NCI-H187 (cell line): ENCODE measurements around the gene BRF1.

Source experiments
- DNase-seq, 2 experiments: peaks; one replicate each; lab custom pipeline; 2025; lab: John Stamatoyannopoulos, UW

BRF1 gene

GRCh38 chr14:105193916-105194782 is 106.7 kb downstream of the BRF1 start:
- DNase-seq: no peak

DNA sequence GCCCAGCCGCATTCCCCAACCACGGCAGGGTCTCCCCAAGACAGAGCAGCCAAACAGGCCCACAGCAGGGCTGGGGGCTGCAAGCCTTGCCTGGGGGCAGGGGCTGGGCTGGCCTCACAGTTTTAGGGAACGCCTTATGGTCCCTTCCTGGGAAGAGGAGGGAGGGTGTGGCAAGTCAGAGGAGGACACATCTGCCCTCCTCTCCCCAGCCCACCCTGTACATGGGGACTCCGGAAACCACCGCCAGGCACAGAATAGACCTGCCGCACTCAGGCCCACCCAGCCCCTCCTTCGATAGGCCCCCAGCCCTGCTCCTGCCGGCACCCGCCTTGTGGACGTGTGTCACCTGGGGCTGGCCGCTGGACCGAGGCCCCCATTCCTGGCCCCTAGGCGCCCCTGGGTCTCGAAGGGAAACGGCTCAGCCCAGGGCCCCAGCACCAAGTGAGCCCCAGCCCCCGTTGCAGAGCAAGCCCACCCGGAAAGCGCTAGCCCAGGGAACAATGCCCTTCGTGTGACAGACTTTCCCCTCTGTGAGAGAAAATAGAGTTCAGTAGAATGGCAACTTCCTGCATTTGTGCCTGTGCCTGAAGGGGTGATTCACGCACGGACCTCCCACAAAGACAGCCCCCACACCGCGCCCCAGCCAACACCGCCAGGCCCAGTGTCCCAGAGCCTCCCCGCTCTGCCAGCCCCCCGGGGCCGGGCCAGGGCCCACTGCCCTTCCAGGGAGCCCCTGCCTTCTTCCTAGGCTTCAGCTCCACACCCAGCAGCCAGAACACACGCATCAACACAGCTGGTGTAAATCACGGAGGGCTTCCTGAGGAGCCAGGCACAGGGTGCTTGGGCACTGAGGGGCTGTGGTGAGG is 107.7 kb downstream of the BRF1 start:
- DNase-seq: no peak

DNA sequence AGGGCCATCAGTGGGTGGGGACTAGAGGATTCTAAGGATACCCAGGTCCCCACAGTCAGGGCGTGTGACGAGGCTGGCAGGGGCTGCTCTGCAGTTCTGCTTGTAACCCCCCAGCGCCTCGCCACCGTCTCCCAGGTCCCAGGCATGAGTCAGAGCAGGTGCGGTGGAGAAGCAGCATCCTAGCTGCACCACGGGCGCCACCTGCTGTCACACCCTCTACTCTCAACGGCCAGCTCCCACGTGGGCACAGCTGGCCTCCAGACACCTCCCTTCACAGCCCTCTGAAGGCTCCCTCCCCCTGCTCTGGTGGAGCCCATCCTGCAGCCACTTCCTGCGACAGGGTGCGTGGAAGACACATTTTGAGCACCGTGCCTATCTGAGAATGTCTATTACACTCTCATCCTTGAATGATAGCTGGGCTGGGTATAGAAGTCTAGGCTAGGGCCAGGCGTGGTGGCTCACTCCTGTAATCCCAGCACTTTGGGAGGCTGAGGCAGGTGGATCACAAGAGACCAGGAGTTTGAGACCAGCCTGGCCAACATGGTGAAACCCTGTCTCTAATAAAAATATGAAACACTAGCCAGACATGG is 112.8 kb downstream of the BRF1 start:
- DNase-seq: no peak

DNA sequence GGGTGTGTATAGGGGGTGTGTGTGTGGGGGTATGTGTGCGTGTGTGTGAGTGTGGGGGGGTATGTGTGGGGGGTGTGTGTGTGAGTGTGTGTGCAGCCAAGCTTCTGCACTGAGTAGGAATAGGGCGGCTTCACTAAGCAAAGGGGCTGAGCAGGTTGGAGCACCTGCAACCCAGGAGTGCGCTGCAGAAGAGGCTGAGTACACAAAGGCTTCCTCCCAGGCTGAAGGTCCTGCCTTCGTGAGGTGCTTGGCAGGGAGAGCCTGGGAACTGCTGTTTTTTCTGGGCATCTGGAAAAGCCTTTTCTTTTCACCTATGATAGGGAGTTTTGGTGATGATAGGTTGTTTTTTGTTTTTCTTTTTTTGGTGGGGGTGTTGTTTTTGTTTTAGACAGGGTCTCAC is 113.7 kb downstream of the BRF1 start:
- no peak for DNase-seq

- no peak for DNase-seq
Measured at GRCh38 chr14:105185973-105186372, 114.8 kb downstream of the BRF1 start.

GRCh38 chr14:105185001-105185400 is 115.8 kb downstream of the BRF1 start:
- no peak for DNase-seq

DNA sequence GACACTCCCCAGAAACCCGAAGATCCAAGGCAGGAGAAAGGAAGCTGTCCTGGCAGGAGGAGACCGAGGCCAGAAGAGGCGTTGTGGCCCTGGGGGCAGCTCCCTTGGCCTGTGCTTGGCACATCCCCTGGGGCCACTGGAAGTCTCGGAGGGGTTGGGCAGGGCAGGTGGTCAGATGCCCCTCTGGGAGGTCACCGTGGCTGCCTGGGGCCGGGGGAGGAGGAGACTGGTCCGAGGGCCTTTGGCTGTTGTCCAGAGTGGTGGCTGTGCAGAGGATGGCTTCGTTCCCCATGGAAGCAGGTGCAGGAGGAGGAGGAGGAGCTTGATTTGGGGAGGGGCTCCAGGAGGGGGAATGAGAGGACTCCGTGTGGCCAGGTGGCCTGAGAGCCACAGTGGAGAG is 116.3 kb downstream of the BRF1 start:
- DNase-seq: no peak

GRCh38 chr14:105182296-105183020 is 118.3 kb downstream of the BRF1 start:
- no peak for DNase-seq

- no peak for DNase-seq
Measured at GRCh38 chr14:105181549-105182295, 119.1 kb downstream of the BRF1 start.

DNA sequence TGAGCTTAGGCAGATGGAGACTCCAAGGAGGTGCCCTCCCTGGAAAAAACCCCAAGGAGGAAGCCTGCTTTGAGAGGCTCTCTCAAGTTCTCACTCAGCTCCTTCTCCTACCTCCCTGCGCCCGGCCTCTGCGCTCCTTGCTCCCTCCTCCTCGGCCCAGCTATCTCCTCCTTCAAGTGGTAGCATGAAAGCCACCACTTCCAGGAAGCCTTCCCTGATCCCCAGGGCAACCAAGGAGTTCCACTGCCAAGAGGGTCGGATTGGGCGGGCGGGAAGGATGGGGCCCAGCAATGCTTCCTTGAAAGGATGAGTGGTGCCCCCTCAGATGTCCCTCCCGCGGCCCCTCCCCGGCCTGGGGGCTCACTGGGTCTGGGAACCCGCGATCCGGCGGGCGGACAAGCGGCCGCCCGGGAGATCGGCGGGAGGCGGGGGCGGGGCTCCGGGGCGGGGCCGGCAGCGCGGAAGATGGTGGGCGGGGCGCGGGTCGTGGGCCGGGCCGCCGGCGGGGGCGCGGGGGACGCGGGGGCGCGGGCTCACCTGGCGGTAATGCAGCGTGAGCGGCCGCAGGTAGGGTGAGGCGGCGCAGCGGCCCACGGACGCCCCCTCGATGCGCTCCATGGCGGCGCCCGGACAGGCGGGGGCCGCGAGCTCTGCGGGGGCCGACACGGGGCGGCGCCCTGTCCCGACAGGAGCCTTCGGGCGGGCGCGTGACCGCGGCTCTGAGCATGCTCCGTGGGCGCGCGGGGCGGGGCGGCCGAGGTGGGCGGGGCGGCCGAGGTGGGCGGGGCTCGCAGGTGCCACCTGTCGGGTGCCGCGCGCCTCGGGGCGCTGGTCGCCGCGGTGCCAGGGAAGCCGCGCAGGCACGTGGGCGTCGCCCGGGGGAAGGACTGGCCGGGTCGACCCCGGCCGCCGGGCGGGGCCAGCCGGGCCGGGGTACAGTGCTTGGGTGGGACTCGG is 119.9 kb downstream of the BRF1 start, which contains the start of gene NUDT14:
TSS of gene NUDT14 (minus strand) at position 721 of the 957 bp plus-strand sequence. CDS start at position 618, 103 bp downstream.
- DNase-seq: peak; percentile 54 to 79

- no peak for DNase-seq
Measured at GRCh38 chr14:105179191-105179590, 121.6 kb downstream of the BRF1 start.

- DNase-seq: no peak
Measured at GRCh38 chr14:105178868-105179140, 122.0 kb downstream of the BRF1 start.

- DNase-seq: no peak
Measured at GRCh38 chr14:105178069-105178867, 122.5 kb downstream of the BRF1 start.

- no peak for DNase-seq
Measured at GRCh38 chr14:105177082-105177481, 123.7 kb downstream of the BRF1 start.

GRCh38 chr14:105176513-105176912 is 124.3 kb downstream of the BRF1 start:
- DNase-seq: no peak

DNA sequence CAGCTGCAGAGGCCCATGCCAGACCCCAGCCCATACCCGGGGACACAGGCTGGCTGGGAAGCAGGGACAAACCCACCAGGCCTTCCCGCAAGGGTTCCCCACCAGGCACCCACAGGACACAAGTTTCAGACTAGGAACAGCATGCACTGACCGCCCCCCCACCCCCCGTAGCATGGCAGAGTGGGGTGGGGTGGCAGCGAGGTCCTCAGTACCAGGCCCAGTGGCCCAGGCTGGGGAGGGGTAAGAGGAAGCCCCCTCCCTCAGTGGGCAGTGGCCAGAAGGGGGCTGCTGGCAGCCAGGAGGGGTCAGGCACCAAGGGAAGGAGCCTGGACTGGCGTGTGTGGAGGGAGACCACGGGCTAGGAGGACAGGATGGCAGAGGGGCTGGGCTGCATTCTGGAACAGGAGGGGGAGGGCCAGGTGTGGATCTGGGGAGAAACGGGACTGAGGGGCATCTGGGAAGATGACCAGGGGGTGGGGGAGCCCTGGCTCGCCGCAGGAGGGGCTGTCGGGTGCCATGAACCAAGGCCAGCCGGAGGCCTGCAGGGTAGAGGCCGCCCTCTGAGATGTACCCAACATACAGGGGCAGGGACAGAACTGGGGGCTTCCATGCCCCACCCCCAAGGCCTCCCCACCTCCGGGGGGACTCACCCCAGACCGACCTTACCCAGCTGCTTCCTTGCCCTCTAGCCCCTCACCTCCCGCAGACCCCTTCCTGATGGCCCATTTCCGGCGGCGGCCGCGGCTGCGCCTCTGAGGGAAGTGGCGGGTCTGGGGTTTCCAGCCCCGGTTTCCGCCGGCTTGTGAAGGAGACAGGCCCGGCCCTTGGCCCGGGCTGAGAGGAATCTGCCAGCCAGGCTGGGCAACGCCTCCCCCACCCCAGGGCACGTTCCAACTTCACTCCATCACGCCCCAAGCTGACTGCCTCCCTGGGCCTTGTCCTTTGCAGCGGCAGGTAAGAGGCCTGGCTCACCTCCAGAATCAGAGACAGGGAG is 126.6 kb downstream of the BRF1 start:
- DNase-seq: no peak

GRCh38 chr14:105173145-105173544 is 127.7 kb downstream of the BRF1 start:
- no peak for DNase-seq

GRCh38 chr14:105172476-105172875 is 128.3 kb downstream of the BRF1 start:
- DNase-seq: no peak
